ENCODE data around the gene COQ8B. TPM values are rescaled to one million over a fixed set of nuclear protein-coding genes. Genes with fewer than 3 reads are reported as not detected.
"Not testable (repeated sequence)": the region's sequence is repeated elsewhere in the genome, so short reads cannot be mapped to it uniquely, and the experiment has no call there.

COQ8B gene
- total RNA-seq, 1 donor from 2014 or later, result 26.4 TPM

DNA sequence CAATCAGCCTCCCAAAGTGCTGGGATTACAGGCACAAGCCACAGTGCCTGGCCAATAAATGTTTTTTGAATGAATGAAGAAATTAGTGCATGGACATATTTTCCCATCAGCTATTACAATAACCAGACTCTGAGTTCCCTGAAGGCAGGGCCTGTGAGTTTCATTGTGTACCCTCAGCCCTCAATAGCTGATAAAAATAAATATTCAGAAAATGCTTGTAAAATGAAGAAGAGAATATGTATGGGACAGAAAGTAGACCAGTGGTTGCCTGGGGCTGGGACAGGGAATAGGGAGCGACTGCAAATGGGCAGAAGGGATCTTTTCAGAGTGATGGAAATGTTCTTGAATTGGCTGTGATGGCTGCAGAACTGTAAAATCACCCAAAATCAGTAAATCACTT is 55.1 kb downstream of the COQ8B start:
- no peaks in the 10 kb centered on the region for H3K4me1 Mint-ChIP-seq (ENCODE audit: unreplicated experiment)
- no peak overlapping the region for H3K4me3 Mint-ChIP-seq (ENCODE audit: unreplicated experiment)
- H3K27me3 Mint-ChIP-seq (ENCODE audit: unreplicated experiment), result peaks cover 4% of the 10 kb centered on the region
- no peak overlapping the region for H3K27ac Mint-ChIP-seq (ENCODE audit: unreplicated experiment)
- no peak for DNase-seq (ENCODE audit: low spot score)
- TF ChIP-seq CTCF (IDR thresholded peaks at IDR 0.05; ENCODE audit: unreplicated experiment), result no peak
- no peaks in the 10 kb centered on the region for H3K36me3 Mint-ChIP-seq (ENCODE audit: low read depth, unreplicated experiment)
- no peaks in the 10 kb centered on the region for H3K9me3 Mint-ChIP-seq (ENCODE audit: unreplicated experiment)

DNA sequence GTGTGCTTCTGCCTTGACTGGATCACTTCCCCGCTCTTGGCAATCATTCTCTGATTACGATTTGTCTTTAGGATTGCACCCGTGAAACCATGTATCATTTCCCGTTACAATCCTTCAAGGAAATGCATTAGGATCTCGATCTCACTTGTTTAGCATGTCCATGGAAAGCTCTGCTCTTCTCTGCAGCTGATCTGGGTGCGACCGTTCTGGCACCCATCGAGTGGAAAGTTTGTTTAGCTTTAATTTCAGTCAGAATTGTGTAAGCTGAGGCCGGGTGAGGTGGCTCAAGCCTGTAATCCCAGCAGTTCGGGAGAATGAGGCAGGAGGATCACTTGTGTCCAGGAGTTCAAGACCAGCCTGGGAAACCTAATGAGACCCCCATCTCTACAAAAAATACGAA is 57.1 kb downstream of the COQ8B start:
- Mint-ChIP-seq H3K27ac (ENCODE audit: unreplicated experiment) (no peak overlapping the region), H3K4me3 (ENCODE audit: unreplicated experiment) (no peak overlapping the region), H3K36me3 (ENCODE audit: low read depth, unreplicated experiment) (no peaks in the 10 kb centered on the region), H3K4me1 (ENCODE audit: unreplicated experiment) (no peaks in the 10 kb centered on the region), H3K27me3 (ENCODE audit: unreplicated experiment) (no peaks in the 10 kb centered on the region), H3K9me3 (ENCODE audit: unreplicated experiment) (no peaks in the 10 kb centered on the region)
- no peak for DNase-seq (ENCODE audit: low spot score)
- no peak for TF ChIP-seq CTCF (IDR thresholded peaks at IDR 0.05; ENCODE audit: unreplicated experiment)

DNA sequence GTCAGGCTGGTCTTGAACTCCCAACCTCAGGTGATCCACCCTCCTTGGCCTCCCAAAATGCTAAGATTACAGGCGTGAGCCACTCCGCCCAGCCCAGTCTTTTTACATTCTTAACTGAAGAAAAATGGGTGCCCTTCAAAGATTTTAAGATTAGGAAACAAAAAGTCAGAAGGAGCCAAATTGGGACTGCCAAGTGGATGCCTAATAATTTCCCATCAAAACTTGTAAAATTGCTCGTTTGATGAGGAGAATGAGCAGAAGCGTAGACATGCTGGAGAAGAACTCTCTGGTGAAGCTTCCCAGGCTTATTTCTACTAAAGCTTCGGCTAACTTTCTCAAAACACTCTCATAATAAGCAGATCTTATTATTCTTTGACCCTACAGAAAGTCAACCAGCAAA is 57.6 kb downstream of the COQ8B start:
- no peak overlapping the region for H3K27ac Mint-ChIP-seq (ENCODE audit: unreplicated experiment)
- H3K4me3 Mint-ChIP-seq (ENCODE audit: unreplicated experiment), result no peak overlapping the region
- no peaks in the 10 kb centered on the region for H3K27me3 Mint-ChIP-seq (ENCODE audit: unreplicated experiment)
- H3K36me3 Mint-ChIP-seq (ENCODE audit: low read depth, unreplicated experiment), result no peaks in the 10 kb centered on the region
- TF ChIP-seq CTCF (IDR thresholded peaks at IDR 0.05; ENCODE audit: unreplicated experiment), result no peak
- DNase-seq (ENCODE audit: low spot score), result no peak
- H3K9me3 Mint-ChIP-seq (ENCODE audit: unreplicated experiment), result no peaks in the 10 kb centered on the region
- no peaks in the 10 kb centered on the region for H3K4me1 Mint-ChIP-seq (ENCODE audit: unreplicated experiment)

DNA sequence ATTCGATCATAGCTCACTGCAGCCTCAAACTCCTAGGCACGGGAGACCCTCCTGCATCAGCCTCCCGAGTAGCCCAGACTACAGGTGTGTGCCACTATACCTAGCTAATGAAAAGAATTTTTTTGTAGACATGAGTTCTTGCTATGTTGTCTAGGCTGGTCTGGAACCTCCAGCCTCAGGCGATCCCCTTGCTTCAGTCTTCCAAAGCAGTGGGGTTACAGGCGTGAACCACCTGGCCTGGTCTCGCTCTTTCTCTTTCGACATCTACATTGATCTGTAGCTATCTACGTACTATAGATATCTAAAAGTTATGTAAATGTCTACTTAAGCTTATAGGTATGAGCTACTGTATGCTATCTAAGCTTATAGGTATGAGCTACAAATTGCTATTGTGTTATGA is 58.7 kb downstream of the COQ8B start:
- H3K4me1 Mint-ChIP-seq (ENCODE audit: unreplicated experiment), result no peaks in the 10 kb centered on the region

GRCh38 chr19:40655684-40656083 is 61.0 kb downstream of the COQ8B start:
- not testable (repeated sequence) for H3K27me3 Mint-ChIP-seq (ENCODE audit: unreplicated experiment); H3K4me1 Mint-ChIP-seq (ENCODE audit: unreplicated experiment); H3K4me3 Mint-ChIP-seq (ENCODE audit: unreplicated experiment); H3K9me3 Mint-ChIP-seq (ENCODE audit: unreplicated experiment); H3K36me3 Mint-ChIP-seq (ENCODE audit: low read depth, unreplicated experiment); H3K27ac Mint-ChIP-seq (ENCODE audit: unreplicated experiment); DNase-seq (ENCODE audit: low spot score)

More for the DNA sequence above, 58.7 kb downstream of the COQ8B start:
- H3K4me3 Mint-ChIP-seq (ENCODE audit: unreplicated experiment), result no peak overlapping the region
- no peaks in the 10 kb centered on the region for H3K9me3 Mint-ChIP-seq (ENCODE audit: unreplicated experiment)
- no peak overlapping the region for H3K27ac Mint-ChIP-seq (ENCODE audit: unreplicated experiment)
- H3K36me3 Mint-ChIP-seq (ENCODE audit: low read depth, unreplicated experiment), result no peaks in the 10 kb centered on the region
- no peak for TF ChIP-seq CTCF (IDR thresholded peaks at IDR 0.05; ENCODE audit: unreplicated experiment)
- no peak for DNase-seq (ENCODE audit: low spot score)
- no peaks in the 10 kb centered on the region for H3K27me3 Mint-ChIP-seq (ENCODE audit: unreplicated experiment)

GRCh38 chr19:40652303-40652702 is 64.4 kb downstream of the COQ8B start:
- not testable (repeated sequence) for H3K36me3 Mint-ChIP-seq (ENCODE audit: low read depth, unreplicated experiment); DNase-seq (ENCODE audit: low spot score); H3K27ac Mint-ChIP-seq (ENCODE audit: unreplicated experiment); H3K9me3 Mint-ChIP-seq (ENCODE audit: unreplicated experiment); H3K27me3 Mint-ChIP-seq (ENCODE audit: unreplicated experiment); H3K4me3 Mint-ChIP-seq (ENCODE audit: unreplicated experiment); H3K4me1 Mint-ChIP-seq (ENCODE audit: unreplicated experiment)
